AG08395 (cell line): ENCODE results near the gene NEUROD1.
"Not testable (repeated sequence)": the region's sequence is repeated elsewhere in the genome, so short reads cannot be mapped to it uniquely, and the experiment has no call there.

ENCODE experiments used
- DNase-seq: peaks from one replicate; pipeline ENCODE4 v3.0.0; 2012; ENCODE audit warnings: mixed read lengths, low spot score

NEUROD1 gene

DNA sequence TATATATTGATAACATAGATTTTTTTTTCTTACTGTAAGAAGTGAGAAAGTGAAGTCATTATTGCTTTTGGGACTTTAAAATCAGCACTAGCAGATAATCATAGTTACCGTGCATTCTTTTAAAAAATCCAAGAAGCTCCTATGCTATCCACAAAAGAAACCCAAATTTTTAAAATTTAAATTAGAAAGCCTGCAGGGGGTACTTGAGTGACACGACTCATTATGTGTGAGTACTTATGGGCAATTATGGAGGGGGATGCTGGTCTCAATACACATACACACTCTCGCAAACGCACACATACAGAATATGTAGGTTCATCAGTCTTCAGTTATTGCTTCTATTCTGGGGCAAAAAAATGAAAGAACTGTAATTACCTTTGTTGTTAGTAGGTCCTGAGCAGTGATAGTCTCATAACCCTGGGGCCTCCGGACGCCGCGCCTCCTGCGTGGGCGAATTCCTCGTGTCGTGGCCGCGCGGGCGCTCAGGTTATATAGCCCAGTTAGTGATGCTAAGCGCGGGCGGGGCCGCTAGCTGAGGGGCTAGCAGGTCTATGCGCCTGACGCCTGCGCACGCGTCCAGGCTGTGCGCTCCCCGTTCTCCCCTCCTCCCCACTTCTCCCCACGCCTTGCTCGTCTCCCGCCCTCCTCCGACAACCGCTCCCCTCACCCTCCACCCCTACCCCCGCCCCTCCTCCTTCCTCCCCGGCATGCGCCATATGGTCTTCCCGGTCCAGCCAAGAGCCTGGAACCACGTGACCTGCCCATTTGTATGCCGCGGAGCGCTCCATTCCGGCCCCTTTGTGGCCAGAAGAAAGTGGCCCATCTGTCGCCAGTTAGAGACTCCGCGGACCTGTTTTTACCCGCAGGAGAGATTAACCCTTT, at the start of gene NEUROD1:
Gene NEUROD1, minus strand, starts transcription at position 463 of the 882 bp plus-strand sequence. CDS start 1,657 bp downstream, outside the sequence.
- no peak for DNase-seq

DNA sequence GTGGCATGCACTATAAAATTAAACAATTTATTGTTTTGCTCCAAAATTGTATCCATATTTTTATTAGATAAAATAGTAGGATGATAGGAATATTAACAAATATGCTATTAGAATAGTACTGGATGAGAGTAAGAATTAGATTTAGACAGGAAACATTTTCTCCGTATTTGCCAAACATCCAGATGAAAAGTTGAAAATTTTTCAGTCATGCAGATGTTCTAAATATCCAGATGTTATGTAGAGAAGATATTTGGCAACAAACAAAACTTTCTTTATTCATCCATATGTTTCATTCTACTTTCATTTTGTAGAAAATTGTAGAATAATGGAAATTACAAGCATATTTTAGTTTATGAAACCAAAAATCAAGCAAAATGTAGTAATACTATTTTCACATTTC, 45.2 kb upstream of the NEUROD1 start:
- DNase-seq, result no peak

DNA sequence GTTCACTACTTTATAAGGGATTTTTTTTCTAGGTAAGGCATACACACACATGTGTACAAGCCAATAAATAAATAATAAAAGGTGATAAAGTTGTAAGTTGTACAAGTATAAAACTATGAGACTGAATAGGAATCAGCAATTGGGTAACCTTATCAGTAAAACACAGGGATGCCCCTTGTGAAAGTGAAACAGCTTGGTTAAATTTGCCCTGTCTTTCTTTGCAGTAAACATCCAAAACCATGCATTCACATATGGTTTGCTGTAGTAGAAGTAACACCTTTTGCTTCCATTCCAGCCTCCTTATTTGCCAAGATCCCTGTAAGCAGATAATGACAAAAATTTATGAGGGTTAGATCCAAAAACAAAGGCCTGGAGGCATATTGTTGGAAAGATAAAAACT, 44.3 kb upstream of the NEUROD1 start:
- no peak for DNase-seq

DNA sequence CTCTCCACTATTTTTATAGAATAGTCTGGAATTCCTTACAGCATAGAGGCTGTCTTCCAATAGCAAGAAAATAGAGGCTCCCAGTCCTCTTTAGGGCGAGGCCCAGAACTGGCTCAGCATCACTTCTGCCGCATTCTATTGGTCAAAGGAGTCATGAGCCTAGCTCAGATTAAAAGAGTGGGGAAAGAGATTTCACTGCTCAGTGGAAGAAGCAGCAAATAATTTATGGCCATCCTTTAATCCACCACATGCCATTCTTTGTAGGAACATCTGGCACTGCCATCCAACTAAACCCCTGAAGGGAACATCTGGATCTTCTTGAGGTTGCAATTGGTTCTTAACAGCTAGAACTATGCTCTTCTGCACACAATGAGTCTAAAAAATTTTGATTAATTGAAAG, 43.4 kb upstream of the NEUROD1 start:
- DNase-seq, result no peak

DNA sequence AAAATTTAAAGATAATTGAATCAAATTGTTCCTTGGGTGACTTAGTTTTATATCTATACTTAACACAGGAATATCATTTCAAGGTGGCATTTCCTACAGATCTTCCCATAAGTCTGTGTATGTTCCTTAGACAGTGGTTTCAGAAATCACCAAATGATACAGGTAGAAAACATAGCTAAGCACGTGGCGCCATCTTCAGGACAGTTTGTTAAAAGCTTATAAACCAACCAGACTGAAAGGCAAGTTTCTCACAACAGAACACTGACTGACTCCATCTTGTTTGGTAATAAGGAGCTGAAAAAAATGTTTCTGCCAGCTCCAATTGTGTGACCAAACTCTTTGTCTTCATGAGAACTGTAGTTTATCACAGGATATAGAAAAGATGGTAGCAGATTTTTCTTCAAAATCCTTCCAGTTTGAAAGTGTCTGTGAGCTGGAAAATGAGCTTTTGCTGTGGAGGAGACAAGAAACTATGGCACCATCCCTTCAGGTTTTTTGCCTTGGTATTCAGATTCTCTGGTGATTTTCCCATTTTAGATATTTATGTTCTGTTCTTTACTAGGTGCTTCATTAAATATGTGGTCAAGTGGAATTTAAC, 34.8 kb upstream of the NEUROD1 start:
- DNase-seq, result peak; percentile 74

DNA sequence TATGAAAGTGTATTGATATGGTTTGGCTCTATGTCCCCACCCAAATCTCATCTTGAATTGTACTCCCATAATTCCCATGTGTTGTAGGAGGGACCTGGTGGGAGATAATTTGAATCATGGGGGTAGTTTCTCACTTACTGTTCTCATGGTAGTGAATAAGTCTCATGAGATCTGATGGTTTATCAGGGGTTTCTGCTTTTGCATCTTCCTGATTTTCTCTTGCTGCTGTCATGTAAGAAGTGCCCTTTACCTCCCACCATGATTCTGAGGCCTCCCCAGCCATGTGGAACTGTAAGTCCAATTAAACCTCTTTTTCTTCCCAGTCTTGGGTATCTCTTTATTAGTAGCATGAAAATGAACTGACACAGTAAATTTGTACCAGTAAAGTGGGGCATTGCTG, 30.7 kb upstream of the NEUROD1 start:
- not testable (repeated sequence) for DNase-seq

DNA sequence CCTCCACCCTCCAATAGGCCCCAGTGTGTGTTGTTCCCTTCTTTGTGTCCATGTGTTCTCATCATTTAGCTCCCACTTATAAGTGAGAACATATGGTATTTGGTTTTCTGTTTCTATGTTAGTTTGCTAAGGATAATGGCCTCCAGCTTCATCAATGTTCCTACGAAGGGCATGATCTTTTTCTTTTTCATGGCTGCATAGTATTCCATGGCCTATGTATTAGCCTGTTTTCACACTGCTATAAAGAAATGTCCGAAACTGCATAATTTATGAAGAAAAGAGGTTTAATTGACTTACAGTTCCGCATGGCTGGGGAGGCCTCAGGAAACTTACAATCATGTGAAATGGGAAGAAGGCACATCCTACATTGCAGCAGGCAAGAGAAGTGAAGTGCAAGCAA, 22.2 kb upstream of the NEUROD1 start:
- DNase-seq, result not testable (repeated sequence)

DNA sequence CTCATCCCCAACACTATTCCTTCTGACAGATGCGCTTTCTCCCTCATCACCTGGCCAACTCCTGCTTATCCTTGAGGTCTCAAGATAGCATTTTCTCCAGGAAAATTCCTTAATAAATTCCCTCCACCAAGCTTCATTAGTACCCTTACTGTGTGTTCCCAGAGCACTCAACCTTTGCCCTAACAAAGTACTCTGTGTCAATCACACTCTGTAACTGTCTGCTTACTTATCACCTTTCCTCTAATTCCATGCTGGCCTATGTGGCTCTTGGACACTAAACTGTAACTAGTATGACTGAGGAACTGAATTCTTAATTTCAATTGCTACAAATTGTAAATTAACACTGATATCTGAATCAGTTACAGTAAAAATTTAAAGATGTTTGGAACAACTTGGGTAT, 17.9 kb upstream of the NEUROD1 start:
- no peak for DNase-seq

DNA sequence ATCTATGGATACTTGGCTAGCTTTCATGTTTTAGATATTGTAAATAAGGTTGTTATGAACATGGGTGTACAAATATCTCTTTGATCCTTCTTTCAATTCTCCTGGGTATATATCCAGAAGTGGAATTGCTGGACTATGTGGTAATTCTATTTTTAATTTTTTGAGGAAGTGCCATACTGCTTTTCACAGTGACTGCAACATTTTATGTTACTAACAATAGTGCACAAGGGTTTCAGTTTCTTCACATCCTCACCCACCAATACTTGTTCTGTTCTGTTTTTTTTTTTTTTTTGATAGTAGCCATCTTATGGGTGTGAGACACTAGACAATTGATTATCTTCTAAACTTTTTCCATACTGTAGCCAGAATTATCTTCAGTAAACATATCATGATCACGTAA, 17.3 kb upstream of the NEUROD1 start:
- DNase-seq, result no peak

DNA sequence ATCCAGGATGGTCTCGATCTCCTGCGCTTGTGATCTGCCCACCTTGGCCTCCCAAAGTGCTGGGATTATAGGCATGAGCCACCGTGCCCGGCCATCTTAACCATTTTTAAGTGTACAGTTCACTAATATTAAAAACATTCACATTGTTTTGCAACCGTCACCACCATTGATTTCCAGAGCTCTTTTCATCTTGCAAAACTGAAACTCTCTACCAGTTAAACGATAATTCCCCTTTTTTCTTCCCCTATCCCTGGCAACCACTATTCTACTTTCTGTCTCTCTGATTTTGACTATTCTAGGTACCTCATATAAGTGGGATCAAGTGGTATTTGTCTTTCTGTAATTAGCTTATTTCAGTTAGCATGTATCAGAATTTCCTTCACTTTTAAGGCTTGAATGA, 16.8 kb upstream of the NEUROD1 start:
- no peak for DNase-seq

DNA sequence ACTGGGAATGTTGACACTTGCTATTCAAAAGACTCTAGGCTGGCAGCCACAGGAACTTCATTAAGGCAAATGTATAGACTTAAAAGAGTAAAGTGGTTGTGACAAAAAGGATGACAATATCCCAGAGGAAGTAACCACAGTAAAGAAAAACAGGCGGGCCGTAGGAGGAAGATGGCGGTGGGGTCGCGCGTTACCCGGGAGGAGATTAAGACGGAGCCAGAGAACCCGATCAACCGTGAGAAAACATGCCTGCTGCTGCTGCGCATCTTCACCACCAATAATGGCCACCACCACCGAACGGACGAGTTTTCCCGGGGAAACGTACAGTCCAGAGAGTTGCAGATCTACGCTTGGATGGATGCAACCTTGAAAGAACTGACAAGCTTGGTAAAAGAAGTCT, 14.0 kb upstream of the NEUROD1 start:
- DNase-seq, result no peak

DNA sequence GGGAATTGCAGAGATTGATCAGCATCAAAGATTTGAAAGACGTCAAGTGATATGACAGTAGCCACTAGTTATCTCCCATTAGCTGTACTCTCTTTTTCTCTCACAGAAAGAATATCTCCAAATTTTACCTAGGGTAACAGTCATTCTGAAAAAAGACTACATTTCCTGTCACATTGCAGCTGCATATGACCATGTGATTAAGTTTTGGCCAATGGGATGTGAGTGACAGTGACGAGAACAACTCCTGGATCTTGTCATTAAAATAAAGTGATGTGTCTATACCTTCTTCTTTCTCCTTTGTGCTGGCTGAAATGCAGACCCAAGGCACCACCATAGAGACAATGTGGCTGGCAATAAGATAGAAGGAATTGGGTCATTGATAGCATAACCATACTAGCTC, 10.5 kb upstream of the NEUROD1 start:
- no peak for DNase-seq

DNA sequence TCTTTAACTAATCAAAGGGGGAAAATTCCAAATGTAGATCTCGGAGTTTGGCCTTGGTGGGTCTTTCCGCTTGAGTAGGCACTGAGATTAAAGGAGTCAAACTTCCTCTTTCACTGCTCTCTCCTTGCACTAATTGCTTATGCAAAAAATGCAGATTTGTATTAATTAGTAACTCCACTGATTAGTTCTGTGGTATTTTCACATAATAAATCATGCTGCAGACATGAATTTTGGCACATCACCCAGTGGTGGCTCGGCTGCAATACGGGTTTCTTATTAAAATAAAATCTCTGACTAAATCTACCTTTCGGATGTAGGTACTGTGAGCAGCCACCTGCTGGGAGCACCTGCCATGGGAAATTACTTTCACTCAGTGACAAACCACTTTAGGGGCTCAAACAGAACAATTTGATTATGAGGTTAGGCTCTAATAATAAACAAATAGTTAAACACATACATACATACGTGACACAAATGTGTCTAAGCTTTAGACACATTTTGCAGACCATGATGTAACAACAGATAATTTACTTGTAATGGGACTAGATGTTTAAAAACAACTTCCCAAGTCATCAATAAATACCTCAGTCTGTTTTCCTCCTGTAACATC, 6.4 kb upstream of the NEUROD1 start:
- DNase-seq, result no peak

DNA sequence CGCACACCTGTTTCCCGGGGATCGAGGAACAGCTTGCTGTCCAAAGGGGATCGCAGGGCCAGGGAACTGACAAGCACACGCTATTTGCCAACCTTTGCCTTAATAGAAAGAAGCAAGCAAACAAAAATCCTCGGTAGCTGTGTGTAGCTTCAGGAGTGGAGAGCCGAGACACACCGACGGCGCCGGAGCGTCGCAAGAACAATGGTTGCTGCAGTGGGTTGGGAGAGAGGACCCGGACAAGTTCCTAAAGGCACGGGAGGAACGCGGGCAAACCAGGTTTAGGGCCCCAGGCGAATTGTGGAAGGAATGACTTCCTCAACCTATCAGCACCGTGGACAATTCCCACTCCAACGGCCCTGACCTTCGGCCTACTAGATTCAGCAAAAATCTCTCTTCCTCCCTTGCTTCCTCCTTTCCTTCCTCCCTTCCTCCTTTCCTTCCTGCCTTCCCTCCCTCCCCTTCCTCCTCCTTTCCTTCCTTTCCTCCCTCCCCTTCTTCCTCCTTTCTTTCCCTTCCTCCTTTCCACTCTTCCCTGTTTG, 4.9 kb upstream of the NEUROD1 start:
- DNase-seq, result peak; percentile 12

DNA sequence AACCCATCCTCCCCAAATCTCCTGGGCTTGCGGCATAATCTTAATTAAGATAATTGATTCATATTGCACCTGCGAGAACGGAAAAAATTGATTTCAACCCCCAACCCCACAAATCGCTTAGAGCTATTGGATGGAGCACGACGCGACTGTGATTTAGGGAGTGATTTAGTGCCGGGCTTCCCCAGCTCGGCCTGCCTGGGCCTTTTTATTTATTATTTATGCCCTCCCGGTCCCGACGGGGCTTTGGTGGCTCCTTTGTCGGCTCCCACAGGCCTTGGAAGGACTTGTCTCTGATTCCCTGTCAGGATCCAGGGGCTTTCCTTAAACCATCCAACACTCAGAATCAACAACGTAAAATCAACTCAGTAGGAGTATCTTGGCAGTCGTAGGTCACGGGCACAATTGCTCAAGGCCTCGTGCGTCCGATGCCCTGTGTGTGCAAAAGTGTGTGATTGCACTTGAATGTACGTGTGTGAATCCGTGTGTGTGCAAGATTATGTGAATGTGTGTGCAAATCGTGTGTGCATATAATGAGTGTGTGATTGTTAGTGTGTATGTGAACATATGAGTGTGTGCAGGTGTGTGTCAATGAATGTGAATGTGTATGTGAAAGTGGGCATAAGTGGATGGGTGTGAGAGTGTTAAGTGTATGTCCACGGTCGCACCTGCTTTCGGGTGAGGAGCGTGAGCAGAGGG, 4.3 kb upstream of the NEUROD1 start:
- DNase-seq, result no peak

DNA sequence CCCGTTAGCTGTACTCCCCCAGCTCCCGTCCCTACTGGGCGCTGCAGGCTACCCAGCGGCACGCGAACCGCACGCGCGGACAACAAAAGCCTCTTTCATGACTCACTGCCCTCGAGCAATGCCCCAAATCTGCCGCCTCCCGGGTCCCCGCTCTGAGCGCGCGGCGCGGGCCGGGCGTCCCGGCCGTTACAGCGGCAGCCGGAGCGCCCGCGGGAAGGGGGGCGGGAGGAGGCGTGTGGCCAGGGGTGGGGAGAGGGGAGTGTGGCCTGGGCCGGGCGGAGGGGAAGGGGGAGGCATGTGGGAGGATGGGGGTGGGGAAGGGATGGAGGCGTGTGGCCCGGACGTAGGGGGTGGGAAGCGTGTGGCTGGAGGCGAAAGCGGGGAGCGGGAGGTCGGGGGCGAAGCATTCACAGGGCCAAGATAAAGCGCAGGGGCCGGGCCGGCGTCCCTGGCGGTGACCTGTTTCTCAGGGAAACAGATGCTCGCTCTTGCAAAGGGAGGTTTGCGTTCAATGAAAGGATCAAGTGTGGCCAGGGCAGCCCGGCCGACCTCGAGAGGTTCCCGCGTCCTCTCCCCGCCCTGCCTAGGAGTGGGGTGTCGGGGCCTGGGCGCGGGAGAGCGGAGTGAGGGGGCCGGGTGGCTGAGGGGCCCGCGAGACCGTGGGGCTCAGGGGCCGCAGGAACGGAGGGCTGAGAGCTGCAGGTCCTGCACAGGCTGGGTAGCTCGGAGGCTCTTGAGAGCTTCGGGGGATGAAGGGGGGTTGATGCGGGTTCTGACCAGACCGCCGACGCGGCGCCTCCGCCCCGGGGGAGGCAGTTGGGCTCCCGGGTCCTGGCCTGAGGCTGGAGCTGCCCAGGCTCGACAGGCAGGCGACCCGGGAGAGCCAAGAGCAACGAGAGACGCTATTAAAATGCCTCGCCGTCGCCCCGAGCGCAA, 3.5 kb upstream of the NEUROD1 start:
- DNase-seq, result peak; percentile 53

DNA sequence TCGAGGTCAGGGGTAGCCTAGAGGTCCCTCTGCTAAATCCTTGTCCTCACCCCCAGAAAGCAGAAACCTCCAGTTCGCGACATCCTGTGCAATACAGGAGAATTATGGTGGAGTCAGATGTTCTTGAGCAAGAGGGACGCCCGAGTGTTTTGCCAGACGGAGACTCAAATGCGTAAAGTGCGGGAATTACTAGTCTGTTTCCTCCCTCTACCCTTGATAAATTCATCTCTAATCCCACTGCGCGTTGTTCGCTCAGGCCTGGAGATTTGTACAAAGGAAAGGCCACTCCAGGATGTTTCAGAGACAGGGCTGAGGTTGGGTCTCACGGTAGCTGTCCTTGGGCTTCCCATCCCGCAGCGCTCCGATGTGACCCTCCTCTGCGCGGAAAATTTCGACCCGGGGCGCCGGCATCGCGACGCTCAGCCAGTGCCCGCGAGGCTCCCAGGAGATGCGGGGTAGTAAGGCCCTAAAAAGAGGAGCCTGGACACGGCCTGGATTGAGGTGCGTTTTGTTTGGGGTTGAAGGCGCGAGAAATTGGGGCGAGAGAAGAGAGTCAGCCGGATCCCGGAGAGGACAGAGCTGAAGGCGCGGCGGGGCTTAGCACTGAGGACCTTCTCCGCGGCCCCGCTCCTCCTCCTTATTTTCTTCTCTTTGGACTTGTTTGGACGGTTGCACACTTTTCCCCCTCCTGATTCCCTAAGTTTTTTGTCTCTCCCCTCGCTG, 2.6 kb upstream of the NEUROD1 start:
- DNase-seq, result no peak

DNA sequence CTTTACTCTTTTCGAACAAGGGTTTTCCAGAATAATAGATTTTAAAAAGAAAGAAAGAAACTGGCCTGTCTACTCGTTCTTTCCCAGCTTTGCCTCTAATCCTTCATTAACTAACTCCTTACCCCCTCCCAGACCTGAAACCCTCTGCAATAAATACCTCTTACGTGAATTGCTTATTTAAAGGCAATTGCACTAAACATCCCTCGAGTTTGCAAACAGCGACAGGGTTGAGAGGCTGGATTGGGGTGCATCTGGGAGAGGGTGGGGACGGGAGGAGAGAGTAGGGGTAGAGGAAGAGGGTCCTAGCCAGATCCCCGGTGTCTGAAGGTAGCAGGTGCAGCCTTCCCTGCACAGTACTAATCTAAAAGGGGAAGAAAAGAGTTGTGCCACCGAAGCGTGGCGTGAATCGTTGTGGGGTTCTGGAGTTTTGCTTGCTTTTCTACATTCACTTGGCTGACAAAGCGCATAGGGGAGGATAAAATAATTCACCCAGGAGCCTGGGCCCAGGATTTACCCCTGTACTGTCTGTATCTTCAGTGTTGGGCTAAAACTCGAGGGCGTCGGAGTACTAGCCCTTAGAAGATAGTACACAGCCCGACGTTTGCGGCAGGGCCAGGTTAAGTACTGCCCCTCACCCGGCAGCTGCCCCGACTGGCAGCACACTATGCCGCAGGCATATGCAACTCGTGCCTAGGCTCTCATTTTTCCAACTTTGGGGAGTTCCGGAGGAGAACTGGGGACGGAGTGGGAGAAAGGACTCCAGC, 1.9 kb upstream of the NEUROD1 start:
- no peak for DNase-seq

DNA sequence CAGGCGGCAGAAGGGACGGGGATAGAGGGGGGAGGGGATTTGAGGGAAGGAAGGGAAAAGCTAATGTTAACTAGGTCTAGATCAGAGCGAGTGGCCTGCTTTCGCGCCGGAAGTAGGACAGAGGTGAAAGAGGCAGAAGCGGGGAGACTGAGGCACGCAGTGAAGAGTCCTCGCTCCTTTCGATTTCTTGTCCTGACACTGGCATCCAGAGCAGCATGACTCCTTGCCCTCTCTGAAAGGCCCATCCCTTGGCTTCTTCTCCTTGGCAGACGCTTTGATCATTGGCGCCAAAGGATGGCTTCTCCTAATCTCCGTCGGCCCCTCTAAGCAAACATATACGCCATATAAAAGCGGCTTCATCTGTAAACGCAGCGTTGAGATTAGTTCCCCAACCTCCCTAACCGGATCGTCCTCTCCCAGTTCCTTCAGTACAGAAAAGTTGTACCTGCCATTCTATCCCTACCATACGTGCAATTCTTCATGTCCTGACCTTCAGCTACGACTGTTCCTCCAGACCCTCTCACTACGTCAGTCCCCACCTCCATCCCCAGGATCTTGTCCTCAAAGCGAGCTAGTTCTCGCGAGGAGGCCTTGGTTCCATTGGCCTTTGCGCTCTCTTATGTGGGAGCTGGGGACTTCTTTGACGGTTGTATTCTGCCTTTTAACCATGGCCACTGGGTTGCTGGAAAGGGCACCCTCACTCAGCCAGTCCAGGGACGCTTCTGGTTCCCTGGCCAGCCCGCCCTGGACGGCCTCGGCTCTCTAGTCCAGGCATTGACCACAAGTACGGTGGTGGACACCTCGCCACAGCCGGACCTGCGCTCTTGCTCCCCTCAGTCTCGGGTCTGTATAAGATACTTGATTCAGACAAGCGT, 857 bp upstream of the NEUROD1 start:
- no peak for DNase-seq
